ENCODE results near the gene NIF3L1. TPM values are rescaled to one million over a fixed set of nuclear protein-coding genes. Genes with fewer than 3 reads are reported as not detected.

NIF3L1 gene
- total RNA-seq, 4 donors from 2014 or later, result 7.4 to 27.5 (median 18.0) TPM

DNA sequence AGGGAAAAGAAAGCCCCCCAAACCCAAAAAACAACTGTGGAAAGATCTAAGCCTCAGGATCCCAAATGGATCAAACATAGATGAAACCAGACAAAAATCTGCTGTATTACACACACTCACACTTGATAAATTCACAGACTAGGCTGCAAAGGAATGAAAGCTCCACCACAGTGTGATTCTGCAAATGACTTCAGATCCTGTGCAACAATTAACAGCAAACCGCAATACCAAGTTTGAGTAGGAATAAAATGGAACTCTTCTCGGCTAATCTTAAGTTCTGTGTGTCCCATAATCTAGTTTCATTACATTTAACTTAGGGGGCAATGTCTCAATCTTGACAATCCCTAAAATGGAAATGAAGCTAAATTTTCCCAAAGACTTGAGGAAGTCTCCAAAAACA, 36.6 kb upstream of the NIF3L1 start:
- Histone ChIP-seq H3K4me1 (no peaks in the 10 kb centered on the region), H3K36me3 (peaks cover 0 to 71% (median 3%) of the 10 kb centered on the region in 3 donors), H3K9me3 (no peaks in the 10 kb centered on the region), H3K27ac (no peak overlapping the region), H3K4me3 (no peak overlapping the region), H3K27me3 (no peaks in the 10 kb centered on the region)
- DNase-seq, result no peak
- TF ChIP-seq, protein P1, sequence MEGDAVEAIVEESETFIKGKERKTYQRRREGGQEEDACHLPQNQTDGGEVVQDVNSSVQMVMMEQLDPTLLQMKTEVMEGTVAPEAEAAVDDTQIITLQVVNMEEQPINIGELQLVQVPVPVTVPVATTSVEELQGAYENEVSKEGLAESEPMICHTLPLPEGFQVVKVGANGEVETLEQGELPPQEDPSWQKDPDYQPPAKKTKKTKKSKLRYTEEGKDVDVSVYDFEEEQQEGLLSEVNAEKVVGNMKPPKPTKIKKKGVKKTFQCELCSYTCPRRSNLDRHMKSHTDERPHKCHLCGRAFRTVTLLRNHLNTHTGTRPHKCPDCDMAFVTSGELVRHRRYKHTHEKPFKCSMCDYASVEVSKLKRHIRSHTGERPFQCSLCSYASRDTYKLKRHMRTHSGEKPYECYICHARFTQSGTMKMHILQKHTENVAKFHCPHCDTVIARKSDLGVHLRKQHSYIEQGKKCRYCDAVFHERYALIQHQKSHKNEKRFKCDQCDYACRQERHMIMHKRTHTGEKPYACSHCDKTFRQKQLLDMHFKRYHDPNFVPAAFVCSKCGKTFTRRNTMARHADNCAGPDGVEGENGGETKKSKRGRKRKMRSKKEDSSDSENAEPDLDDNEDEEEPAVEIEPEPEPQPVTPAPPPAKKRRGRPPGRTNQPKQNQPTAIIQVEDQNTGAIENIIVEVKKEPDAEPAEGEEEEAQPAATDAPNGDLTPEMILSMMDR (IDR thresholded peaks at IDR 0.05), result no peak
- TF ChIP-seq POLR2A (IDR thresholded peaks at IDR 0.05), result no peak

- no peak for TF ChIP-seq POLR2A (IDR thresholded peaks at IDR 0.05)
- TF ChIP-seq, protein P1 (IDR thresholded peaks at IDR 0.05), result no peak
- Histone ChIP-seq H3K4me3 (no peak overlapping the region), H3K4me1 (peaks cover 0 to 32% (median 8%) of the 10 kb centered on the region in 4 donors), H3K27ac (no peak overlapping the region), H3K9me3 (no peaks in the 10 kb centered on the region), H3K27me3 (no peaks in the 10 kb centered on the region), H3K36me3 (peaks cover 3 to 96% (median 5%) of the 10 kb centered on the region in 3 donors)
- no peak for DNase-seq
Observed at GRCh38 chr2:200856806-200857205, 32.4 kb upstream of the NIF3L1 start.

- DNase-seq, result no peak
- H3K4me1 ChIP-seq, result peaks cover 0 to 36% (median 11%) of the 10 kb centered on the region in 4 donors
- peak overlapping the region in 3 of 4 donors; percentile 80 to 95 (median 82) for H3K4me3 ChIP-seq
- peaks cover 3 to 62% (median 5%) of the 10 kb centered on the region in 3 donors for H3K36me3 ChIP-seq
- no peak overlapping the region for H3K27ac ChIP-seq
- no peak for TF ChIP-seq POLR2A (IDR thresholded peaks at IDR 0.05)
- TF ChIP-seq, protein P1 (IDR thresholded peaks at IDR 0.05), result no peak
- no peaks in the 10 kb centered on the region for H3K27me3 ChIP-seq
- H3K9me3 ChIP-seq, result no peaks in the 10 kb centered on the region
Observed at GRCh38 chr2:200860092-200860795, 28.9 kb upstream of the NIF3L1 start.

DNA sequence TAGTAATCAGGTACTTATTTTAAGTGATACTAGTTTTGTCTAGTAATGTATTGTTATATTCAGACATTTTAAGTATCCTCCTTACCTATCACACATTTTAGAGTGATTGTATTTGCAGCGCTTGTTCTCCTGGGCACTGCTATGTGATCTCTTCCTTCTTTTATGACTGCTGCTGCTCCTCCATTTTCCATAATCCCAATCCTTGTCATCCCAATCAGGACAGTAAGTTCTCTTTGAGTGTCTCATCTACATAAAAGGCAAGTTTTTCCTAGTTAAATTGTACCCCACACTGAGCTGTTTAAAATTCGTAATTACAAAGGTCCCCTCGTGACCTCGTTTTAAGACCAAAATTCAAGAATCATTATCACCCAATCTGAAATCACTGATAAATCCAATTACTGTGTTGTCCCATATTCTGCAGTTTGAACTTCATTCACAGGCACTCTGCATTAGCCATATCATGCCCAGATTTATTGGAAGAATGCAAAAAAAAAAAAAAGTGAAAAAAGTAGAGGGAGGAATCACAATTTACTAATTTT, 27.5 kb upstream of the NIF3L1 start:
- Histone ChIP-seq H3K36me3 (peaks cover 3 to 48% (median 5%) of the 10 kb centered on the region in 3 donors), H3K4me3 (peak overlapping the region; percentile 78 to 95 (median 81)), H3K9me3 (no peaks in the 10 kb centered on the region), H3K27me3 (no peaks in the 10 kb centered on the region), H3K27ac (peak overlapping the region in 3 of 4 donors; percentile 95 to 100 (median 100)), H3K4me1 (peaks cover 0 to 37% (median 11%) of the 10 kb centered on the region in 4 donors)
- DNase-seq, result no peak
- TF ChIP-seq, protein P1 (IDR thresholded peaks at IDR 0.05), result no peak
- TF ChIP-seq POLR2A (IDR thresholded peaks at IDR 0.05), result no peak

- Histone ChIP-seq H3K36me3 (peaks cover 0 to 39% (median 5%) of the 10 kb centered on the region in 3 donors), H3K27me3 (no peaks in the 10 kb centered on the region), H3K27ac (peak overlapping the region; percentile 95 to 100 (median 98)), H3K9me3 (no peaks in the 10 kb centered on the region), H3K4me3 (peak overlapping the region; percentile 78 to 95 (median 81)), H3K4me1 (peaks cover 0 to 37% (median 11%) of the 10 kb centered on the region in 4 donors)
- DNase-seq, result no peak
- TF ChIP-seq, protein P1 (IDR thresholded peaks at IDR 0.05), result no peak
- peak; percentile 14 to 29 for TF ChIP-seq POLR2A (IDR thresholded peaks at IDR 0.05)
Observed at GRCh38 chr2:200862532-200863000, 26.6 kb upstream of the NIF3L1 start.
